ENCODE measurements around the gene PTGER4.
"Not testable (repeated sequence)": the region's sequence is repeated elsewhere in the genome, so short reads cannot be mapped to it uniquely, and the experiment has no call there.

PTGER4 gene

DNA sequence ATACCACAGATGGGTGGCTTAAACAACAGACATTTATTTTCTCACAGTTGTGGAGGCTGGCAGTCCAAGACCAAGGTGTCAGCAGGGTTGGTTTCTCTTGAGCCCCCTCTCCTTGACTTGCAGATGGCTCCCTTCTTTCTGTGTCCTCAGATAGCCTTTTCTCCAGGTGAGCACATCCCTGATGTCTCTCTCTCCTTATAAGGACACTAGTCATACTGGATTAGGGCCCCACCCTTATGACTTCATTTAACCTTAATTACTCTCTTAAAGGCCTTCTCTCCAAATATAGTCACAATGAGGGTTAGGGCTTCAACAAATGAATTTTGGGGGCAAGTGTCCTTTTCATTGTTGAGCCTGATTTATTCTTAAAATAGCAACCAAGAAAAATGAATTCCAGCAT lies 14.7 kb downstream of the PTGER4 start:
- no peak for DNase-seq

- no peak for DNase-seq
These were observed 20.5 kb downstream of the PTGER4 start for GRCh38 chr5:40700116-40700782.

DNA sequence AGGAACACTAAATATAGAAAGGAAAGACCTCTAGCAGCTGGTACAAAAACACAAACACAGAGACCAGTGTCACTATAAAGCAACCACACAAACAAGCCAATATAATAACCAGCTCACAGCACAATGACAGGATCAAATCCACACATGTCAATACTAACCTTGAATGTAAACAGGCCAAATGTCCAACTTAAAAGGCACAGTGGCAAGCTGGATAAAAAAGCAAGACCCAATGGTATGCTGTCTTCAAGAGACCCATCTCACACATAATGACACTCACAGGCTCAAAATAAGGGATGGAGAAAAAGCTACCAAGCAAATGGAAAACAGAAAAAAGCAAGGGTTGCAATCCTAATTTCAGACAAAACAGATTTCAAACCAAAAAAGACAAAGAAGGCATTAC lies 22.3 kb downstream of the PTGER4 start:
- DNase-seq: not testable (repeated sequence)

GRCh38 chr5:40705484-40705883 lies 25.8 kb downstream of the PTGER4 start:
- not testable (repeated sequence) for DNase-seq

GRCh38 chr5:40710575-40710974 lies 30.9 kb downstream of the PTGER4 start:
- not testable (repeated sequence) for DNase-seq

GRCh38 chr5:40714001-40714400 lies 34.3 kb downstream of the PTGER4 start:
- DNase-seq: no peak

- DNase-seq: peak in 1 of 2 experiments; percentile 15
These were observed 36.3 kb downstream of the PTGER4 start for GRCh38 chr5:40716000-40716399.

- DNase-seq: no peak
These were observed 36.9 kb downstream of the PTGER4 start for GRCh38 chr5:40716590-40716989.

DNA sequence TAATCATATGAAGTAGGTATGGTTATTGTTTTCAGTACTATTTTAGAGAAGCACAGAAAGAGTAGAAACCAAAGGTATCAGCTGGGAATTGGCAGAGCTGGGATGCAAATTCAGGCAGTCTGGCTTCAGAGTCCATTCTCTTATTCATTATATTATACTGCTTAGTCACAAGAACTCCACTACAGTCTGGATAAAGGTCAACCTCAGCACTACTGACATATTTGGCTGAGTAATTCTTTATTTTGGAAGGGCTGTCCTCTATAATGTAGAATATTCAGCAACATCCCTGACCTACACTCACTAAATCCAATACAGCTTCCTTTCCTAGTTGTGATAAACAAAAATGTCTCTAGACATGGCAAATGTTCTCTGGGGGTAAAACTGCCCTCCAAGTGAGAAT lies 37.6 kb downstream of the PTGER4 start:
- no peak for DNase-seq

DNA sequence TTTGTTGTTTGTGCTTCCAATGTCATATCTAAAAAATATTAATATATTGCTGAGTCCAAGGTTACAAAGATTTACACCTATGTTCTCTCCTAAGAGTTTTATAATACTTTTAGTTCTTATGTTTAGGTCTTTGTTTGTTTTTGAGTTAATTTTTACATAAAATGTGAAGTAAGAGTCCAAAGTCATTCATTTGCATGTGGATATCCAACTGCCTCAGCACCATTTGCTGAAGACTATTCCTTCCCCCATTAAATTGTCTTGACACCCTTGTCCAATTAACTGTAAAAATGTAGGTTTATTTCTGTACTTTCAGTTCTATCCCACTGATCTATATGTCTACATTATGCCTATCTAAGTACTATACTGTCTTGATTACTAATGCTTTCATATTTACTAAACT lies 40.4 kb downstream of the PTGER4 start:
- DNase-seq: no peak

GRCh38 chr5:40722497-40722911 lies 42.8 kb downstream of the PTGER4 start:
- DNase-seq: not testable (repeated sequence)

- DNase-seq: no peak
These were observed 53.7 kb downstream of the PTGER4 start for GRCh38 chr5:40733434-40733833.

- no peak for DNase-seq
These were observed 54.3 kb downstream of the PTGER4 start for GRCh38 chr5:40733879-40734563.

- no peak for DNase-seq
These were observed 55.3 kb downstream of the PTGER4 start for GRCh38 chr5:40734986-40735385.

DNA sequence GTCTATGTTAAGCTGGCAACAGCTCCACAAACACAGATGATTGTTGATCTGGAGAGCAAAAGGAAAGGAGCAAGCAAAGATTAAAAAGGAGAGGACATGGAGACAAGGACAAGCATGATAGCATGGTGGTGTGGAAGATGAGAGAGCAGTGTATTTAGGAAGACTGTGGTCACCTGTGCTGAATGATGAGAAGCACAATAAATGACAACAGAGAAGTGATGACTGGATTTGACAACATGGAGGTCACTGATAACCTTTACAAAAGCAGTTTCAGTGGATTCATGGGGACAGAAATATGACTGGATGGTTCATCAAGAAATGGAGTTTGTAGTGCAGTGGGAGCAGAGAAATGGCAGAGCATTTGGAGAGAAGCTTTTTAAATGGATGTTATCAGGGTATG lies 55.9 kb downstream of the PTGER4 start:
- DNase-seq: no peak

GRCh38 chr5:40736103-40736875 lies 56.6 kb downstream of the PTGER4 start:
- peak; percentile 8 to 67 for DNase-seq

GRCh38 chr5:40738502-40738901 lies 58.8 kb downstream of the PTGER4 start:
- no peak for DNase-seq

All from NCI-H526 (cell line).